Measurements from ENCODE around the gene TMTC2. TPM values are rescaled to one million over a fixed set of nuclear protein-coding genes. Genes with fewer than 3 reads are reported as not detected.

Gene TMTC2
- total and polyA plus RNA-seq, 2 donors (not counting 1 experiment from before 2014, with no cell fraction given), result 2.4 to 3.2 TPM

- Histone ChIP-seq H3K27ac (ENCODE audit: low read length in 2 of 2) (no peak overlapping the region), H3K27me3 (replicated peaks in 1 of 4; ENCODE audit: control extremely low read depth in 1 of 4, control insufficient read depth in 3 of 4, insufficient read depth in 4 of 4, low read length in 3 of 4) (no peaks in the 10 kb centered on the region), H3K4me2 (replicated peaks; ENCODE audit: low read depth, low read length, poor library complexity, severe bottlenecking) (no peak overlapping the region), H2AFZ (ENCODE audit: insufficient read depth, low read depth, low read length, poor library complexity, severe bottlenecking) (no peak overlapping the region), H3K9ac (ENCODE audit: low read length) (no peak overlapping the region), H3K9me3 (ENCODE audit: control extremely low read depth in 1 of 3, control insufficient read depth in 2 of 3, insufficient read depth in 1 of 3, low read length in 2 of 3) (peaks cover 0 to 3% (median 0%) of the 10 kb centered on the region in 3 donors), H3K4me1 (ENCODE audit: control insufficient read depth in 2 of 2, insufficient read depth in 2 of 2, low read length in 2 of 2) (no peaks in the 10 kb centered on the region), H3K79me2 (ENCODE audit: control insufficient read depth, insufficient read depth, low read length) (no peaks in the 10 kb centered on the region), H3K4me3 (ENCODE audit: control extremely low read depth in 1 of 5, extremely low read depth in 1 of 5, insufficient read depth in 1 of 5, low read depth in 2 of 5, low read length in 4 of 5) (no peak overlapping the region), H4K20me1 (ENCODE audit: control insufficient read depth, insufficient read depth, low read length, poor library complexity, severe bottlenecking) (no peaks in the 10 kb centered on the region), H3K36me3 (replicated peaks in 1 of 2; ENCODE audit: control extremely low read depth in 1 of 2, control insufficient read depth in 1 of 2, extremely low read depth in 1 of 2, insufficient read depth in 2 of 2, low read length in 1 of 2) (no peaks in the 10 kb centered on the region)
- 81% methylated on average over 1 of the region's 1 CpG for WGBS (ENCODE audit: insufficient coverage)
- H3K4me3 Mint-ChIP-seq, result no peak overlapping the region
- no peaks in the 10 kb centered on the region for H3K27me3 Mint-ChIP-seq
- DNase-seq (no peak), ATAC-seq (ENCODE audit: low read depth) (no peak)
- TF ChIP-seq CTCF (IDR thresholded peaks at IDR 0.05) (no peak), EZH2 (IDR thresholded peaks at IDR 0.05; ENCODE audit: borderline replicate concordance, insufficient read depth, low read depth, low read length, poor library complexity, severe bottlenecking) (no peak)
- no peak overlapping the region for H3K27ac Mint-ChIP-seq
- no peaks in the 10 kb centered on the region for H3K9me3 Mint-ChIP-seq (ENCODE audit: insufficient read depth)
- POLR2A ChIA-PET, result no interaction called here
- H3K4me1 Mint-ChIP-seq, result no peaks in the 10 kb centered on the region
- CTCF ChIA-PET, result no interaction called here
- intact Hi-C loops (cut with micrococcal nuclease), result no loop called here
Measured at GRCh38 chr12:83168751-83169150, 482.0 kb downstream of the TMTC2 start.

- no peak for ATAC-seq (ENCODE audit: low read depth)
- Mint-ChIP-seq H3K4me1 (no peaks in the 10 kb centered on the region), H3K9me3 (ENCODE audit: insufficient read depth) (no peaks in the 10 kb centered on the region), H3K27ac (no peak overlapping the region), H3K27me3 (no peaks in the 10 kb centered on the region), H3K4me3 (no peak overlapping the region)
- H3K9me3 ChIP-seq (ENCODE audit: control extremely low read depth in 1 of 3, control insufficient read depth in 2 of 3, insufficient read depth in 1 of 3, low read length in 2 of 3), result peaks cover 0 to 3% (median 0%) of the 10 kb centered on the region in 3 donors
- no peak overlapping the region for H2AFZ ChIP-seq (ENCODE audit: insufficient read depth, low read depth, low read length, poor library complexity, severe bottlenecking)
- H3K27ac ChIP-seq (ENCODE audit: low read length in 2 of 2), result no peak overlapping the region
- TF ChIP-seq EZH2 (IDR thresholded peaks at IDR 0.05; ENCODE audit: borderline replicate concordance, insufficient read depth, low read depth, low read length, poor library complexity, severe bottlenecking), result no peak
- TF ChIP-seq CTCF (IDR thresholded peaks at IDR 0.05), result no peak
- CTCF ChIA-PET, result no interaction called here
- no peak overlapping the region for H3K4me3 ChIP-seq (ENCODE audit: control extremely low read depth in 1 of 5, extremely low read depth in 1 of 5, insufficient read depth in 1 of 5, low read depth in 2 of 5, low read length in 4 of 5)
- H3K9ac ChIP-seq (ENCODE audit: low read length), result no peak overlapping the region
- no peaks in the 10 kb centered on the region for H3K4me1 ChIP-seq (ENCODE audit: control insufficient read depth in 2 of 2, insufficient read depth in 2 of 2, low read length in 2 of 2)
- no peaks in the 10 kb centered on the region for H3K36me3 ChIP-seq (replicated peaks in 1 of 2; ENCODE audit: control extremely low read depth in 1 of 2, control insufficient read depth in 1 of 2, extremely low read depth in 1 of 2, insufficient read depth in 2 of 2, low read length in 1 of 2)
- no peak overlapping the region for H3K4me2 ChIP-seq (replicated peaks; ENCODE audit: low read depth, low read length, poor library complexity, severe bottlenecking)
- DNase-seq, result no peak
- POLR2A ChIA-PET, result no interaction called here
- no peaks in the 10 kb centered on the region for H3K27me3 ChIP-seq (replicated peaks in 1 of 4; ENCODE audit: control extremely low read depth in 1 of 4, control insufficient read depth in 3 of 4, insufficient read depth in 4 of 4, low read length in 3 of 4)
- no peaks in the 10 kb centered on the region for H3K79me2 ChIP-seq (ENCODE audit: control insufficient read depth, insufficient read depth, low read length)
- no peaks in the 10 kb centered on the region for H4K20me1 ChIP-seq (ENCODE audit: control insufficient read depth, insufficient read depth, low read length, poor library complexity, severe bottlenecking)
- intact Hi-C loops (cut with micrococcal nuclease), result no loop called here
- WGBS (ENCODE audit: insufficient coverage), result no CpG with 5 or more reads among the region's 2 CpGs
Measured at GRCh38 chr12:83172441-83172840, 485.7 kb downstream of the TMTC2 start.

Data from B cell (primary cell).